ENCODE measurements around the gene MAML2.
A peak's percentile ranks its signal among the peaks of the same experiment; 100 is the strongest.

Gene MAML2

GRCh38 chr11:96267496-96268032, 75.4 kb downstream of the MAML2 start:
- TF ChIP-seq CTCF (IDR thresholded peaks at IDR 0.05; ENCODE audit: insufficient read depth, low read depth, low read length, missing control alignments), result no peak
- peak overlapping the region; percentile 5; the same call in 1 of the 2 replicates for H3K4me3 ChIP-seq (ENCODE audit: low read depth, low read length)
- peak; percentile 87 for DNase-seq (ENCODE audit: low read depth)

DNA sequence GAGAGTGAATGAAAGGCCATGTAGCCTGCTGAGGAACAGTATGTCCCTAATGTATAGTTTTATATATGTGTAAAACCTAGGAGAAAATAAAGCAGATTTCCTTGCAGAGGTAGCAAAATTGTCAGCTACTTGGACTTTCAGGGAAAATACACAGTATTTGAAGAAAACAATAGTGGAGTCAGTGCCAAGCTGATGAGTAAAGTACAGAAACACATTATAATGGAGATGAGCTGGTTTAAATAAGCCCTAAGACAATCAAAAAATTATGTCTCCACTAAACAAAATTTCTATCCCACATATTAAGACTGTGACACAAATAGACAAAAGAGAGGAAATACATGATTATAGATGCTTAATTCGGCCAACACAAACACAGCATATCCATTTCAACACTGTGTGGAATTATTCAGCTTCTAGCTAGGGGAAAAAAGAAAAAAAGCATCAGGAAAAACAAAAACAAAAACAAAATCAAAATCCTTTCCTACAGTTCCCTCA, 75.9 kb downstream of the MAML2 start:
- peak overlapping the region; percentile 5; the same call in 1 of the 2 replicates for H3K4me3 ChIP-seq (ENCODE audit: low read depth, low read length)
- no peak for DNase-seq (ENCODE audit: low read depth)
- TF ChIP-seq CTCF (IDR thresholded peaks at IDR 0.05; ENCODE audit: insufficient read depth, low read depth, low read length, missing control alignments), result no peak

DNA sequence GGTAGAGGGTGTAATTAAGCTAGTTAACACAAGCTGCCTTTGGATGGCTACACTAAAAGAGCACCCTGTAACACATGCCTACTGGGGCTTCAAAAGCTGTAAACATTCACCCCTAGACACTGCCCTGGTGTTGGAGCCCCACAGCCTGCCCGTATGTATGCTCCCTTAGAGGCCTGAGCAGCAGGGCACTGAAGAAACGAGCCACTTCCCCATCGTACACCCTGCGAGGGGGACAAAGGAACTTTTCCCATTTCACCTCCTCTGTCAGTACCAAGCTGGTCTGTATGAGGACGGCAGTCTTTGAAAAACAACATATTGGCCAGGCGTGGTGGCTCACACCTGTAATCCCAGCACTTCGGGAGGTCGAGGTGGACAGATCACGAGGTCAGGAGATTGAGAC, 77.0 kb downstream of the MAML2 start:
- no peak for DNase-seq (ENCODE audit: low read depth)
- no peak for TF ChIP-seq CTCF (IDR thresholded peaks at IDR 0.05; ENCODE audit: insufficient read depth, low read depth, low read length, missing control alignments)
- H3K4me3 ChIP-seq (ENCODE audit: low read depth, low read length), result no peak overlapping the region

DNA sequence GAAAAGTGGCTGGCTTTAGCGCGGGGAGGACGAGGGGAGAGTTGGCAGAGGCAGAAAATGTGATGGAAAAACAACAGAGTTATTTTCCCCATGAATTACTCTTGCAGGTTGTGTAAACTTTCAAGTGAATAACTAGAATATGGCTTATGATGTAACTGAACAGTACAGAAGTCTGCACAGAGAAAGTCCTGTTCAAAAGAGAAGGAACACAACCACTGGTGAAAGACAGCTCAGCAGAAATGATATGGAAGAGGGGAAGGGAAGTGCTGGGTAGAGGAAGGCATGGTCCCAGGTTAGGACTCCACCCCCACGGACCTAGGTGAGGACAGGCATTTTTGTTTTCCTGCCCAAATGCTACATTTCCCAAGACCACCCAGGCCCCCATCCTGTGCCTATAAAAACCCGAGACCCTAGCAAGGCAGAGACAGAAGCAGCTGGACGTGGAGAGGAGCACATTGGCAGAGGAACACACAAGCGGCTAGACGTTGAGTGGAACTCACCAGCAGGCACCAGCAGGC, 77.7 kb downstream of the MAML2 start:
- no peak overlapping the region for H3K4me3 ChIP-seq (ENCODE audit: low read depth, low read length)
- no peak for TF ChIP-seq CTCF (IDR thresholded peaks at IDR 0.05; ENCODE audit: insufficient read depth, low read depth, low read length, missing control alignments)
- DNase-seq (ENCODE audit: low read depth), result no peak

DNA sequence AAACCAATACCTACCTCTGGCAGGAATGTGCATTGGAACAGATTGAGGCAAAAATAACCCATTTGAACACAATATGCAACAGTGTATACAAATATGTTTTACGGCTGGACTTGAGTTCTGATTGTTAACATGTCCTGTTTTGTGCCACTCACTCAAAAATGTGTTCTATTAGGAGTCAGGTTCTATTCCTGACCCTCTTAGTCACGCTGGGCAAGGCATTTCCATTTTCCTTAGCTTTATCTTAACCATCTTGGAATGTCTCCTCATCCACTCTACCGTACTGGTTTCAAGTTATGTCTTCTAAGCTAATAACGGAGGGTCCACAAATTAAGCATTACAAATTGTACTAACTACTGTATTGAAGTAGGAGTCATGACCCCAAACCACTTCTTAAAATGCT, 78.6 kb downstream of the MAML2 start:
- no peak for TF ChIP-seq CTCF (IDR thresholded peaks at IDR 0.05; ENCODE audit: insufficient read depth, low read depth, low read length, missing control alignments)
- no peak for DNase-seq (ENCODE audit: low read depth)
- H3K4me3 ChIP-seq (ENCODE audit: low read depth, low read length), result no peak overlapping the region

- no peak overlapping the region for H3K4me3 ChIP-seq (ENCODE audit: low read depth, low read length)
- no peak for DNase-seq (ENCODE audit: low read depth)
- TF ChIP-seq CTCF (IDR thresholded peaks at IDR 0.05; ENCODE audit: insufficient read depth, low read depth, low read length, missing control alignments), result no peak
These were observed 79.7 kb downstream of the MAML2 start for GRCh38 chr11:96263238-96263763.

GRCh38 chr11:96260532-96260931, 82.5 kb downstream of the MAML2 start:
- H3K4me3 ChIP-seq (ENCODE audit: low read depth, low read length), result no peak overlapping the region
- no peak for DNase-seq (ENCODE audit: low read depth)
- TF ChIP-seq CTCF (IDR thresholded peaks at IDR 0.05; ENCODE audit: insufficient read depth, low read depth, low read length, missing control alignments), result no peak
